IMR-90 (cell line): ENCODE results near the gene CYYR1.

Experiments used
- FOS ChIP-seq: fragments of 150-350 bp; IDR thresholded peaks from 2 replicates; pipeline ENCODE4 v1.6.1; 2016; ENCODE audit warnings: low read depth, low read length
- MXI1 ChIP-seq: IDR thresholded peaks from 2 replicates; pipeline ENCODE4 v1.6.1; 2012; ENCODE audit warnings: low read depth, mild to moderate bottlenecking, low read length, moderate library complexity, borderline replicate concordance
- POLR2A ChIP-seq: IDR thresholded peaks from 2 replicates; pipeline ENCODE4 v1.6.1; 2012; ENCODE audit warnings: mild to moderate bottlenecking, low read depth, low read length
- SMC3 ChIP-seq: fragments of 150-350 bp; IDR thresholded peaks from 2 replicates; pipeline ENCODE4 v1.6.1; 2016; ENCODE audit warnings: low read depth, mild to moderate bottlenecking, antibody characterized with exemption, low read length, moderate library complexity
- TF ChIP-seq, protein P1 (sequence below): conservative IDR thresholded peaks from 2 replicates; pipeline ENCODE4 v1.5.1; 2012; ENCODE audit warnings: mild to moderate bottlenecking, low read depth, low read length, improper control_type of control experiment
- TF ChIP-seq, protein P2 (sequence below): fragments of 150-350 bp; IDR thresholded peaks from 2 replicates; pipeline ENCODE4 v1.6.1; 2016; ENCODE audit warnings: low read depth, mild to moderate bottlenecking, low read length, moderate library complexity, borderline replicate concordance
- TF ChIP-seq, protein P3 (sequence below): fragments of 150-350 bp; IDR thresholded peaks from 2 replicates; pipeline ENCODE4 v1.6.1; 2017; ENCODE audit warnings: mild to moderate bottlenecking, antibody characterized with exemption, low read length, low read depth

DNA sequence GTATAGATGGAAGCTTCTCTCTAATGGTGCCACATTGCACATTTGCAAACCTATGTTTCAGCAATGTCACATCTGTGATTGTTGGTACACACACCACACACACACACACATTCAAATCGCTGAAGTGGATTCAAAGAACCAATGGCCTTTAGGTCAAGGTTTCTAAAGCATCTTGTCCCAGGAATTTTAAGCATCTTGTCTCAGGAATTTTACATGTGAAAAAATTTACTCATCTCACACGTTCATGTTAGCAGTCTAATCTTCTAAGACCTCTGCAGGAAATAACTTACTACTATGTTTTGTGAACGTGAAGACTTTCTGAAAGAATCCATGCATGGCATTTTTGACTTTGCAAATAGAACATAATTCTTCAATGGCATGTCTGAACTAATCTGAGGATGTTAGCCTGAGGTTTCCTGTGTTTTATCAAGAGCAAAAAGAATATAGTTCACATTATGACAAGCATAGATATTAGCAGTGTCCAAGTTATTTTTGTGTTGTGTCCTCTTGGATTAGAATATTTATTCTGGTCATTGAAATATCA lies 125.1 kb downstream of the CYYR1 start:
- TF ChIP-seq, protein P1, sequence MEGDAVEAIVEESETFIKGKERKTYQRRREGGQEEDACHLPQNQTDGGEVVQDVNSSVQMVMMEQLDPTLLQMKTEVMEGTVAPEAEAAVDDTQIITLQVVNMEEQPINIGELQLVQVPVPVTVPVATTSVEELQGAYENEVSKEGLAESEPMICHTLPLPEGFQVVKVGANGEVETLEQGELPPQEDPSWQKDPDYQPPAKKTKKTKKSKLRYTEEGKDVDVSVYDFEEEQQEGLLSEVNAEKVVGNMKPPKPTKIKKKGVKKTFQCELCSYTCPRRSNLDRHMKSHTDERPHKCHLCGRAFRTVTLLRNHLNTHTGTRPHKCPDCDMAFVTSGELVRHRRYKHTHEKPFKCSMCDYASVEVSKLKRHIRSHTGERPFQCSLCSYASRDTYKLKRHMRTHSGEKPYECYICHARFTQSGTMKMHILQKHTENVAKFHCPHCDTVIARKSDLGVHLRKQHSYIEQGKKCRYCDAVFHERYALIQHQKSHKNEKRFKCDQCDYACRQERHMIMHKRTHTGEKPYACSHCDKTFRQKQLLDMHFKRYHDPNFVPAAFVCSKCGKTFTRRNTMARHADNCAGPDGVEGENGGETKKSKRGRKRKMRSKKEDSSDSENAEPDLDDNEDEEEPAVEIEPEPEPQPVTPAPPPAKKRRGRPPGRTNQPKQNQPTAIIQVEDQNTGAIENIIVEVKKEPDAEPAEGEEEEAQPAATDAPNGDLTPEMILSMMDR: no peak
- TF ChIP-seq POLR2A (no peak), FOS (no peak), SMC3 (no peak), MXI1 (no peak)
- TF ChIP-seq, protein P2, sequence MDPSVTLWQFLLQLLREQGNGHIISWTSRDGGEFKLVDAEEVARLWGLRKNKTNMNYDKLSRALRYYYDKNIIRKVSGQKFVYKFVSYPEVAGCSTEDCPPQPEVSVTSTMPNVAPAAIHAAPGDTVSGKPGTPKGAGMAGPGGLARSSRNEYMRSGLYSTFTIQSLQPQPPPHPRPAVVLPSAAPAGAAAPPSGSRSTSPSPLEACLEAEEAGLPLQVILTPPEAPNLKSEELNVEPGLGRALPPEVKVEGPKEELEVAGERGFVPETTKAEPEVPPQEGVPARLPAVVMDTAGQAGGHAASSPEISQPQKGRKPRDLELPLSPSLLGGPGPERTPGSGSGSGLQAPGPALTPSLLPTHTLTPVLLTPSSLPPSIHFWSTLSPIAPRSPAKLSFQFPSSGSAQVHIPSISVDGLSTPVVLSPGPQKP: no peak
- TF ChIP-seq, protein P3, sequence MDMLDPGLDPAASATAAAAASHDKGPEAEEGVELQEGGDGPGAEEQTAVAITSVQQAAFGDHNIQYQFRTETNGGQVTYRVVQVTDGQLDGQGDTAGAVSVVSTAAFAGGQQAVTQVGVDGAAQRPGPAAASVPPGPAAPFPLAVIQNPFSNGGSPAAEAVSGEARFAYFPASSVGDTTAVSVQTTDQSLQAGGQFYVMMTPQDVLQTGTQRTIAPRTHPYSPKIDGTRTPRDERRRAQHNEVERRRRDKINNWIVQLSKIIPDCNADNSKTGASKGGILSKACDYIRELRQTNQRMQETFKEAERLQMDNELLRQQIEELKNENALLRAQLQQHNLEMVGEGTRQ: no peak
